Ureter (tissue), 1 donor: ENCODE data around the gene THBD. TPM values are rescaled to one million over a fixed set of nuclear protein-coding genes. Genes with fewer than 3 reads are reported as not detected.

Experiments used
- DNase-seq: peaks from one replicate; pipeline ENCODE4 v3.0.0-alpha.2; 2020; ENCODE audit warnings: low spot score
- total RNA-seq: library from RNA; stranded (reverse); gene quantifications from one replicate; pipeline ENCODE4 v1.2.4, GENCODE V29; 2023
- donor health status: DM: yes; HTN: yes; CAD: no.

The THBD gene
- total RNA-seq, 1 donor from 2014 or later, result 35.4 TPM

DNA sequence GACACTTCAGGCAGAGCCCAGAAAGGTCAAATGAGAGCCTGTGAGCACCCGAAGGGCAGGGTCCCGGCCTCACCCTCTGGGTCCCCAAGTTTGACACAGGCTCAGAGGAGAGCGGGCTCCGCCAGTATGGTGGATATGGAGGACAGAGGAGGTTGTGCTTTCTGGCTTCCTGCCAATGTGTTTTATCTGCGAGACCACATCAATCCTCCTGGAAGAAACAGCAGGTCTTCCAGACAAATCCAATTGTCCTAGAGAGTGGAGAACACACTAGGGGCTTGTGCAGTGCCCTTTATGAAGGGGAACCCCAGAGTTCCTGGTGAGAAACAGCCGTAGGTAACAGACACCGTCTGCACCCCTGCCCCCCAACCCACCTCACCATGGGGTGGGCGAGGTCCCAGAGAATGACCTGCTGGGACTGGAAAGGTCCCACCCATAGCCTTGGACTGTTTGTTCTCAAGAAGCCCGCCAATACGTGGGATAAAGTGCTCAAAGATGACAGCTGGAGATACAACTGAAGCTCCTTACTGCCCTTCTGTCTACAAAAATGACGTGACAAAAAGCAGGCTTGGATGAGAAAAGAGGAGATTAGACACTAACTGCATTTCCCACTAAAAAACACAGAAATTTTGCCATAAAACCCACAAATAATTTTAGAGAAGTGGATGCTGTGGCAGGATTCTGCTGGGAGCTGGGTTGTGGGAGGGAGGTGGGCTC lies 38.3 kb downstream of the THBD start:
- peak; percentile 20 for DNase-seq

DNA sequence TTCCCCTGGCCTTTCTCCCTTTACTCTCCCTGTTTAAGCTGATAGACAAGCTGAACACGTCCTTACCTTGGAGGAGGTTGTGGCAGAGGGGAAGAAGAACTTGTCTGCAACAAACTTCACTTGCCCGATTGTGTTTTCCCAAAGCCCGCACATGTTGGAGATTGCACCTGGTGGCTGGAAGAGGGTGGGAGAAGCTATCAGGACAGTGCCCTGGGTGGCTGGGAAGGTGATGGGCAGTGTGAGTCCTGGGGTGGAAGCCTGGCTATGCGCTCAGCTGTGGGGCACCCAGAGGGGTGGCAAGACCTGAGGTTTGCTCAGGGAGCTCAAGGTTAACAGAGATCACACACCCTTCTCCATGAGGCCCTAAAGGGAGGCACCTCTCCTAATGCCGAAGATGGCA lies 39.4 kb downstream of the THBD start:
- DNase-seq, result peak; percentile 25

DNA sequence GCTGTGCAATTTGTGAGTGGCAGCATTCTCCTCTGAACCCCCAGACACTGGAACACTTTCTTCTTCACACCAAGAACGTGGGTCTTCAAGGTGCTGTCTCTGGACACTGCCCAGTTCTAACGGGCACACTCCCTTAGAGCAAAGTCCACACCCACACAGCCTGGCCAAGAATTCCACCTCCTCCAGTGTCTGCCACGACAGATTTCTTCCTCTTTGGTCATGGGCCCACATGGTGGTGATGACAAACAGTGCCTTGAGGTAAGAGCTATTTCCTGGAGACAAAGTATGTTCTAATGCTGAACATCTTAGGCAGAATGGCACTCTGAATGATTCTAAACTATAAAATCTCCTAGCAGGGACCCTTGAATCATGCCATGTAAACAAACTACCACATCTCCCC lies 39.8 kb downstream of the THBD start:
- DNase-seq, result no peak

DNA sequence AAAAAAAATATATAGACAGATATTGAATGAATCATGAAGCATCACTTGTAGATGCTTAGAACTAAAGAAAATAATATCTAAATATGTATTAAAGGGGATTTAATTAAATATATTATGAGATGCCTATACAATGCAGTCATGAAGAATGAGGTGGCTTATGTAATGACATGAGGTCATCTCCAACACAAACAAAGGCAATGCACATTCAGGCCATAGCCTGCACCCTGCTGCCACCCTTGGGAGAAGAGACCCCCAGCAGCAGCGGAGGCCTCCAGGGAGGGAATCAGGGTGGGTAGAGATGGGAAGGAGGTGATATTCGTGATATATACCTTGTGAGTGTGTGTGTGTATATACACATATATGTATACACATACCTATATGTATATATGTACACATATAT lies 40.8 kb downstream of the THBD start:
- DNase-seq, result no peak

DNA sequence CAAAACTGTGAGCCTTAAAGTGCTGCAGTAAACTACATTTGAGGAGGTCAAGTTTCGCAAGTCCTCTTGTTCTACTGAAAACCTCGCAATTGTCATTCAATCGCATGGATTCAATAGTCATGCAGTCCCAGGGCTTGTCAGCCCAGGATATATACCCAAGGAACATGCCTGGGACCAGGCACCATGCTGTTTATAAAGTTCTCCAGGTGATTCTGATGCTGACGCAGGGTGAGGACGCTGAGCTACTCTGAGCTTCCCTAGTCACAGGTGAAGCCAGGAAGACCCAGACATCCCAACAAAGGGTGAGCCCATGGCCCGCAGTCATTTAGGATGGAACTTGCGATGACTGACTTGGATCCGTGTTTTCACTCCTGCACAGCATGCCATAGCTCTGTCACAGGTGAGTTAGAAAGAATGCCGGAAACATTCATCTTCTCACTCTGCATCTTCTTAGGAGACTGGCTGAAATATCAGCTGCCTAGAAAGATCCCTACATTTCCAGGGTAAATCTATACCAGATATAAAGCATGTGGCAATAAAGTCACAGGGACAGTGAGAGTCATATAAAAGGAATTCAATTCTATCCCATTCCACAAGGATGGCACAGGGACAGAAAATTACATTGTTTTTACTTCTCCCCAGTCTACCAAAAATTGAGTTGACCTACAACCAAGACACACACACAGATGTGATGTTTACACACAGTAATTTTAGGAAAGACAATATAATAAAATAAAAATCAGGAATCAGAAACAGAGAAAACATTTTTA lies 41.4 kb downstream of the THBD start:
- no peak for DNase-seq

DNA sequence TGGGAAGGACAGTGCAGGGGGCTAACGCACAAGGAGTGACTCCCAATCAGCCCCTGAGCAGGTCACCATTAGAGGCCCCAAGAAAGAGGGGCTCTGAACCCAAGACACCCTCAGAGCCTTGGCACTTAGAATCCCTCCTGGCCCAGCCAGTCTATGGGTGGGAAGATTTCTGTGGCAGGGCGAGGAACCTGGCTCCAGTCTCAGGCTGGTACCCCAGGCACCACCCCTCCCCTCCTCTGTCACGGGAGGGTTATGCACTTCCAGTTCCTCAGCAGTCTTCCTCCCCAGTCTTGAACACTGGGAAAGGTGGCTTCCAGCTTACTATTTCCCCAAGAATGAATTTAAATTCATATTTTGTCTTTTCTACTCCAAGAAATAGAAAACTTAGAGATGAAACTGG lies 42.0 kb downstream of the THBD start:
- DNase-seq, result no peak

DNA sequence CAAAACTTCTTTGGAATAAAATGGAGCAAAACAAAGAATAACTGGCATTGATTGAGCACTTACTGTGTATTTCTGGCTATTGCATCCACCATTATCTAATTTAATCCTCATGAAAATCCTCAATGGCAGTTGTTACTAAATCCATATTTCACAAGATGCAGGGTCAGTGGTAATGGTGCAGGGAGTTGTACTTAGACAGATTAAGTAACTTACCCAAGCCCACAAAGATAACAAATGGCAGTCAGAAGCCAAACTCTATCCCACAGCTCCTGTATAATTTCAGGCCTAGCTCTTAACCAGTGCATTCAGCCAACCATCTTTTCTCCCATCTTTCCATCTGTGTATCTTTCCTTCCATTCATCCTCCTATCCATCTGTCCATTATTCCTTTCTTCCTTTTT lies 43.7 kb downstream of the THBD start:
- no peak for DNase-seq

DNA sequence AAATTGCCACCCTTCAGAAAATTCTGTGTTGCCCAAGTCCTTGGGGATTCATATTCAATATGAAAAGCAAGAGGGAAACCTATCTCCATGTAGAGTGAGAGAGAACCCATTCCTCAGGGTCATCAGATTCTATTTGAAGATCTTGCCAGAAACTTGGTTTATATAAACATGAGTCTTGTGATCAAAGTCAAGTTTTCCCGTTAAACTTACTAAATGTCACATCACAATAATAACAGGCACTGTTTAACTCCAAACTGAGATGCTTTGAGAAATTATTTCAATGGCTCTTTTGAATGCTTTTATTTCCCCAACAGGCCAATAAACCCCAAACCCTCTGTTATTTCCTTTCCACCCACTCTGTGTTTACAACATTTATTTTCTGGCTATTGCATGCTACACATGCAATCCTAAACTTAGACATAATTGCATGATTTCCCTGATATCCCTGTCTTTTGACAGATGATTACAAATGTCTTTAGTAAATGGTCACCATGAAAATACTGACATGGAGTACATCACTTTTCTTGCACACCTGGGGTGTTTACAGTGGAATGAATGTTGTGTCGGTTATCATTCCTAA lies 45.5 kb downstream of the THBD start:
- no peak for DNase-seq

DNA sequence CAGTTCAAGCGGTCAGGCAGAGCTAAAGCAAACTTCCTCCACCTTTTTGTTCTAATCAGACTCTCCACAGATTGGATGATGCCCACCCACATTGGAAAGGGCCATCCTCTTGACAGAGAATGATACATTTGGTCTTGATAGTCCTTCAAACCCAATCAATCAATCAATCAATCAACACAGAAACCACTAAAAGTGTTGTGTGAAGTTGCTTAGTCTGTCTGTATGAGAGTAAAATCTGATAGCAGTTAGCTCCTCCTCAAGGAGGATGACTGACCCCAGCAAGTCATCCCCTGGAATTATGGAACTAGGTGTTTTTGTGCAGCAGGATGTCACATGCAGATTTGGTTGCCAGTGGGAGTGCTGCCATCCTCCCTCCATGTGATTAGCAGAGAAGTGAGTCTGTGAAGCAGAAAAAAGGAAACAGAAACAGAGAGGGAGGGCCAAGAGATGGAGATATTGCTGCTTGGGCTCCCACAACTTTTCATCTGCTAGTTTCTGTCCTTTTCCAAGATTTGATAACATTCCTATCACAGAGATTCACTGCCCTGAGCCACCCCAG lies 46.3 kb downstream of the THBD start:
- DNase-seq, result no peak

DNA sequence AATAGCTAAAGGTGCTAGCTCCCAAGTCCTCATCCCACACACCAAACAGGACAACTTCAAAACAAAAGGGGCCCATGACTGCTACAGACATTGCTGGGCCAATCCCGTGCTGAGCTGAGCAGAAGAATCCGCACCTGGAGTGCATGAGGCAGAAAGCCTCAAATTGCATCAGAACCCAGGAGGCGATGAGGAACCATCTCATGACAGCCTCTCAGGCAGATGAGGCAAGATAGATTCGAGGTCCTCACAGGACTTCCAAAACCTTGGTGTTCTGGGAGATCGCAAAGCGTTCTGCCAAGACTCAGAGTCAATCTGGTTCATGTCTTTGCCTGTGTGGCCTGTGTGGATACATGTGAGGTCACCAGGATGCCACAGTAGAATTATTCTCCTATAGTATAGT lies 47.2 kb downstream of the THBD start:
- DNase-seq, result no peak

DNA sequence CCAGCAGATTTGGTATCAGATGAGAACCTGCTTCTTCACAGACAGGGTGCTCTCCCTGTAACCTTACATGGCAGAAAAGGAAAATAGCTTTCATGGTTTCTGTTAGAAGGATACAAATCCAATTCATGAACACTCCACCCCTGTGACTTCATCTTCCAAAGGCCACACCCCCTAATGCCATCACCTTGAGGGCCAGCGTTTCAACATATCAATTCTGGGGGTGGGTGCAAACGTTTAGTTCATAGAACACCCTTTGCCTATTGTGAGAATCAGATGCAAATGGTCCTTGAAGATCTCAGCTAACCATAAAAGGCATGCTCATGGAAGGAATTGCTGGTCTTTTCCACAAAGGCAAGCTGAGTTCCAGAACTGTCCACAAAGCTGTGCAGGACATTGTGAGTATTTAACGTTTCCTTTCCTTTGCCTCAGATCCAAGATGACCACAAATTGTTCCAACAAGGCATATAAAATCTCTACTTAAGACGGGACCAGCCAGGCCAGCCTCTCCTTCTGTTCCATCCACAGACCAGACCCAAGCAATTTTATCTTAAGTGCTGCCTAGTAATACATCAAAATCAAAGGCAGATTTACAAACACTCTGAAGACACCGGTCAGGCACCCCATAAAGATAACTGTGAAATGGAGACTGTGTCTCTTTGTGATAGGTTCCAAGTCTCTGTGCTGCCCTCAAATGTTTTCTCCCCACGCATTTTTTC lies 49.1 kb downstream of the THBD start:
- DNase-seq, result no peak

DNA sequence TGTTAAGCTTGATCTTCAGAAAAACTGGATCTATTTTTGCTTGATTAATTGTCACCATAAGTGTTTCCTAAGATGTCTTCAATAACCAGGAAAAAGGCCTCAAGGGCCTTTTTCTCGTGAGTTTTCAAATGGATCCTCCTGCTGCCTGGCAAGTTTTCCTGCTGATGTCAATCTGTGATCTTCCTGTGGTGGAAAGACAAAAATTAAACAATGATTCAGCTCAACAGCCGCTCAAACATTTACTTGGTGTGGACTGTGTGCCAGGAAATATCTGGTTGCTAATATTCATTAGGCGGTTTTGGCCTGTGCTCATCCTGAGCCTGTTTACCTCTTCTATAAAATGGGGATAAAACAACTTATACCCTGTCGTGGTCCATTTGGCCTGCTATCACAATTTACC lies 49.7 kb downstream of the THBD start:
- DNase-seq, result no peak

DNA sequence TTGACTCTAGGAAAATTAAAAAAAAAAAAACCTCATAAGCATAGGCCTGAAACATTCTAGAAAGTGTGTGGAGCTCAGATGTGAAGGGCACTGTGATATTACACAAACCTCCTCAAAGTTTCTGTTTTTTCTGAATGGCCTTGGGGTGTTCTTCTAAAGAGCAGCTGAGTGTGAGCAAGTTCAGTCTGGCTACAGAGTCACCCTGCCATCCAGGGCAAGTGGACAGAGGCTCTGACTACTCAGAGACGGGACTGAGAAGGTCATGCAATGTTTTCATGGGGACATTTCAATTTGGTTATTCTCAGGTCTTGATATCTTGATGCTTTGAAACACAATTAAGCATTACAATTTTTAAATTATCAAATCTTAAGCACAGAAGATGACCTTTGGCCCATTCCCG lies 51.0 kb downstream of the THBD start:
- DNase-seq, result no peak

DNA sequence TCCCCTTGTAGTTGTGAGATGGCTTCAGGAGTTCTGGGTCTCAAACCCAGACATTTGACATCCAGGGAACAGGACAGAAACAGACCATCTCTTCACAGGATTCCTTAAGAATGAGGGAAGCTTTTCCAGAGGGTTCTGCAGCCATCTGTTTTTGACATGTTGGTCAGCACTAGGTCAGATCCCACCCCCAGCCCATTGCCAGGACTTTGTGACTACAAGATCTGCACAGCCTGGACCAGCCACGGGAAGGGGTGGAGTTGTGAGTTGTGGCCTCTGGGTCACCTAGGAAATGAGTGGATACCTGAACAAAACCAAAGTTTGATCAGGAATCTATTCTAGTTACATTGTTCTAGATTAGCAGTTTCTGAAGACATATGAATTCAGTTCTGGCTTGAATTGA lies 53.5 kb downstream of the THBD start:
- DNase-seq, result no peak

Other genes starting within 250 kb of the THBD start
- not detected for gene SSTR4, start 14.4 kb downstream of the THBD start, total RNA-seq
- 53.7 TPM for gene CD93, start 36.7 kb upstream of the THBD start, total RNA-seq